Peyer's patch (tissue), 4 donors: Measurements from ENCODE around the gene ATP1B1.

Experiments
- CTCF ChIP-seq, 6 experiments: fragments of 450-650 bp in 4 of 6; fragments of 200-600 bp in 2 of 6; sonication (generic) in 1 of 6; IDR thresholded peaks; one replicate each; pipeline ENCODE4 v1.5.1; 2017 to 2019; ENCODE audit warnings: antibody characterized with exemption in 6 of 6, mild to moderate bottlenecking in 3 of 6, moderate library complexity in 1 of 6
- POLR2A ChIP-seq, 2 donors: fragments of 450-650 bp; IDR thresholded peaks; one replicate each; pipeline ENCODE4 v1.5.1; 2017; ENCODE audit warnings: antibody characterized with exemption in 2 of 2, mild to moderate bottlenecking in 2 of 2, moderate library complexity in 2 of 2

GRCh38 chr1:169107603-169108208 lies 1.2 kb downstream of the ATP1B1 start:
- TF ChIP-seq POLR2A (IDR thresholded peaks at IDR 0.05) (no peak), CTCF (IDR thresholded peaks at IDR 0.05) (no peak)
